NCI-H510A treated with DMSO at 0.1 percent for 48 hours (cell line): ENCODE results near the gene FIG4.
A peak's percentile ranks its signal among the peaks of the same experiment; 100 is the strongest.
"Not testable (repeated sequence)": the region's sequence is repeated elsewhere in the genome, so short reads cannot be mapped to it uniquely, and the experiment has no call there.

ENCODE experiments used
- DNase-seq: peaks from one replicate; lab custom pipeline; 2025; lab: John Stamatoyannopoulos, UW

Gene FIG4

DNA sequence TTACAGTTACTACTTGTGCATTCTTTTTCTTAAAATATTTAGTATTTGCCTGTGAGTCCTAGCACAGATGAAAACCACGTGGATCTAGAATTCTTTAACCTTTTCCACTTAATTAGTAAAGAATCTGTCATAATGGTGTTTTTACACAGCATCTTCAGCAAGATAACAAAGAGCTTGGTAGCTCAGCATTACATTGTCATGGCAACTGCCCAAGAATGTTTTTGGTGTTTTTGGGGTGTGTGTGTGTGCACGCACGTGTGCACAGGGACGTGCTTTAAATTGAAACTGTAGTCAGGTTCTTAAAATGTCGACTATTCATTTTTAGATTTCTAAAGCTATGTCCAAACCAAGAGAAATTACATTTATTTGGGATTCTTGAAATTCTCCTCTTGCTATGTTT, 108.0 kb downstream of the FIG4 start:
- no peak for DNase-seq

DNA sequence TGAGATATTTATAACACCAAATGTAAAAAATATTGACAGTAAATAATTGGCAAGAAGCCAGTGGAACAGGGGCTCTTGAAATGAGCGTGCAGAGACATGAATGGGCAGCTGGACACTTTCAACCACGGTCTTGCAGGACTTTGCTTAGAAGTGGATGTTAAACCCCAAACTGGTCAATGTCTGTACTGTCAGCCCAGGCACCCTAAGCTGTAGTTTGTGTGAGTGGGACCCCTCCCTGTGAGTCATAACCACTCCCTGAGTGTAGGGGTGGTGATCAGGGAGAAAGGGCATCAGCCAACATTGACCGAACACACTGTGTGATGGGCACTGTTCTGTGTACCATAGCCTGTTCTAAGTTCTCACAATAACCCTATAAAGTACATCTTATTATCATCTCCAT, 108.6 kb downstream of the FIG4 start:
- no peak for DNase-seq

DNA sequence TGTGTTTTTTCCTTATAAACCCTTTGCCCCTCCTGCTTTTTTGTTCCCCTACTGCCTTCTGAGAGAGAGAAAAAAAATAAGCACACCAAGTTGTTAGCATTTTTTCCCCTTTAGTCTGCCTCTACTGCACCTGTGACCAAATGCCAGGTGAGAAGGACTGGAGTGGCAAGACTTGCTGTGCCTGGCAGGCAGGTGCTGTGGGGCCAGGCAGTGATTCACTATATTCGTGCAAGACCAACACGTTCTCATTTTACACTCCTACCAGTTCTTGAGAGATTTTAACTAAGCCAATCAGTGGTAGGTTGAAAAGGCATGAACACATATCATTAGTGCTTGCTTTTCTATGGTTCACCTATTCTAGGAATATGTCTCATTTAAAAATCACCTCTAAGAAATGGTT, 109.7 kb downstream of the FIG4 start:
- DNase-seq, result peak; percentile 32

DNA sequence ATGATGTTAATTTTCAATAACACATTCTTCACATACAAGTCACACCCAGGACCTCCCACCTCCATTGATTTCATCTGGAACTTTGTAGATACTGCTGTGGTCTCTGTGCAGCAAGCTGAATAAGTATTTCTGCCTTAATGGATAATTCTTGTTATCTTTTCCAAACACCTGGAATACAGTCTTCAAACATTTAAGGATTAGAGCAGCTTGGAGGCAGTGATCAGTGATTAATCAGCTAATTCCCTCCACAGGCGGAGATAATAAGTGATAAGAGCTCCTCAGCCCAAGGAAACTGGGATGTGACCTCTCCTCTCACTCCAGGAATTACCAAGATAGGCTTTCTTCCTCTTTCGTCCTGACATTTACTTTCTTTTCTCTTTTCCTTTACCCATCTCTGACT, 110.7 kb downstream of the FIG4 start:
- no peak for DNase-seq

DNA sequence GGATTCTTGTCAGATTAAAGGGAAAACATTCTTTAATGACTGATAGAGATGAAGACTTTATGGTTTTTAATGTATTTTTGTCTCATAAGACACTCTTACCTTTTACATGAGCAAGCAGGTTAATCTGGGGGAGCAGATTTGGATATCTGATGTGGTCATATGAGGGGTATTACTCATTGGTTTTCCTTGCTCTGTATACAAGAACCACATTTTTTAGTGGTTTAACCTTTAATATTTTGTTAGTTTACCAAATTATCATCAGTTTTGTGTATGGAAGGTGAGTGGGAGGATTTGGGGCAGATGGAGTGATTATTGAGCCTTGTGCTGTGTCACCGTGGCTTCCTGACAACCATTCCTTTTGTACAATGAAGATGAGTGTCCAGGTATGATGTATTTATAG, 112.9 kb downstream of the FIG4 start:
- DNase-seq, result no peak

DNA sequence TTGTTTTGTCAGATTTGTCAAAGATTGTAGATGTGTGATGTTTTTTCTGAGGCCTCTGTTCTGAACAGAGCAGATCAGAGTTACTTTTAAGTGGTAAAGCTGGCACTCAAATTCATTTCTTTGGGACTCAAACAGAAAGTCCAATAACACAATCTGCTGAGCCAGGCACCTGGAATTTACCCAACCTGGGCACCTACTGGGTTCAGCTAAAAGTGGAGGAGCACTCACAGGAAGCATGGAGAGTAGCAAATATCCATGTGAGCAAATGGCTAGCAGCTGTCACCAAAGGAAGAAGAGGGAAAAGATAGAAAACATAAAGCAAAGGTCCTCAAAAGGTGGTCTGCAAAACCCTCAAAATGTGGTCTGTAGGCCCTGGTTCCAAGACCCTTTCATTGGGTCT, 116.8 kb downstream of the FIG4 start:
- DNase-seq, result no peak

DNA sequence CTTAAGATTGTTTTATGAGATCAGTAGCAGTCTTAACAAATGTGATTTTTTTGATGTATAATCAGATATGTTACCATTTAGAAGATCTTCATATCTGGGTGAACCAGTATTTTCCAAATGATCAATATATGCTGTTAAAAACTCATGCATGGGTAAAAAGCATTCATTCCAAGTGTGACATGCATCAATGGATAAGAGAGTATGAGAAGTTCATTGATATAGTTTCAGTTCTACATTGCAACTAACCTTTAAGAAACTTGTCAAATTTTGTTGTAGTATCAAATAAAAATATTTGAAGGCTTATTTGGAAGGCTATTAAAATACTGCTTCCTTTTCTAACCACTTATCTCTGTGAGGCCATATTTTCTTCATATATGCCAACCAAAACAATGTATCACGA, 117.7 kb downstream of the FIG4 start:
- no peak for DNase-seq

DNA sequence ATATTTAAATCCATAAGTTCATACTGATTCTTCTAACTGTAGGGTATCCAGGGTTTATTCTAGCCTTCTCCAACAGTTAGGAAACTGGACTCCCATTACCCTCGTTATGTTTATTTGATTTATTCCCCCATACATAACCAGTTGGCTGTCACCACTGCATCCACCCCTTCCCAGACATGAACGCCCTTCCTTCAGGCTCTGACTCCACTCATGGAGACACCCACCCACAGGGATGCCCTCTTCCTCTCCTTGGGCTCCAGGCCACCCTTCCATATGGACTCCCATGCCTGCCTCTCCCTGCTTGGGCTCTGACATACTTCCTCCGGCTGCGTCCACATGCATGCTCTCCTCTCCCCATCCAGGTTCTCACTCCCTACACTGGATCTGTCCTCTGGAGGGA, 124.0 kb downstream of the FIG4 start:
- DNase-seq, result no peak

DNA sequence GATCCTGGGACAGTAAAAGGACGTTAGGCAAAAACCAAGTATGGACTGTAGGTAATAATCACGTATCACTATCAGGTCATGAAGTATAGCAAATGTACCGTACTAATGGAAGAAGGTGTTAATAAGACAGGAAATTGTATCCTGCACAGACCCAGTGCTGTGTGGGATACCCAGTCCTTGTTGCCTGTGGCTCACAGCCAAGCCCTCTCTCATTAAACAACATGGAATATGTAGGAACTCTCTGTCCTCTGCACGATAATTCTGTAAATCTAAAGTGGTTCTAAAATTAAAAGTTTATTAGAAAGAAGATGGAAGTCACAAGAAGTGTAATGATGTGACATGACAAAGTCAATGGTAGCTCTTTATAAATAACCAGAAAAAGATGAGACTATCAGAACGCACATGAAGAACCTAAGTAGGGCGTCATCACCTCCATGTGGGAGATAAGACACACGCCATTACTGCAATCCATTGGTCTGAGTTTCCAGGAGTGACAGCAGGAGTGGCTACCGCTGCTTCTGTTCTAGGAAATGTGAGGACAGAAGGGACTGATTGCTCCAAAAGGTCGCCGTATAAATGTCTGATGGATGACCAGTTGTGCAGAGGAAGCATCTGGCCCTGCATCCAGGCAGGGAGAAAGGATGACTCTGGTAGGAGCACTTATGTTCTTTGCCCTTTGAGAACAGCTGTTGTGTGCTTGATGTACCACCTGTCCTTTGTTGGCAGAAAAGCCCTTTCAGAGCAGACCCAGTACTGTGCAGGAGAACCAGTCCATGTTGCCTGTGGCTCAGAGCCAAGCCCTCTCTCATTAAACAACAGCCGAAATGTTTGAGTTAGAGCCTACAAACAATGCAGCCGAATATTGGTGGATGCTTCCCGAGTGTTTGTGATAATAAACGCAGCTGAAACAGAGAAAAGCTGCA, 125.6 kb downstream of the FIG4 start:
- DNase-seq, result peak; percentile 63

DNA sequence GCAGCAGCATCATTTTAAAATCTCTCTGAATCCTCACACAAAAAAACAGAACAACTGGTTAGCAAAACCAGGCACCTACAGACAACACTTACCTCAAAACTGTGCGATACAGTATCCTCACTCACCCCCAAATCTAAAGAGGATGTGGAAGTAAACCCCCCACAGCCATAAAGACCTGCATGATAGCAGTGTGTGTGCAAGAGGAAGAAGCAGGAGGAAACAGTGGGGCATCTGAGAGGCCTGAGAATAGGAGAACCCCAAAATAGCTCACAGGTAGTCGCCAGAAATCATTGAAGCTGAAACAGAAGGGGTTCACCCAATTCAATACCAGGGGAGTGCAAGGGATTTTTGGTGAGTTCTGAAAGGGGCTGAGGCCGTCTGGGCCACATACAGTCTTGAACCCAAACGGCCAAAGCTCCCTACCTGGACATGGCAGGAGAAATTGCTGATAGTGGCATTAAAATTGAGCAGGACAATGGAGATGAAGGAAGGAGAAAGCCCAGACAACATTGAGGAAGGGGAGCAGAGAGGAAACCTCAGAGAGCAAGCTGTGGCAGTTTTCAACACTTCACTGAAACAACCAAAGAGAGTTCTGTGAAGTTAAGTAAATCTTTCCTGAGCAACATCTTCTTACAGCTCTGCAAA, 129.7 kb downstream of the FIG4 start:
- DNase-seq, result no peak

DNA sequence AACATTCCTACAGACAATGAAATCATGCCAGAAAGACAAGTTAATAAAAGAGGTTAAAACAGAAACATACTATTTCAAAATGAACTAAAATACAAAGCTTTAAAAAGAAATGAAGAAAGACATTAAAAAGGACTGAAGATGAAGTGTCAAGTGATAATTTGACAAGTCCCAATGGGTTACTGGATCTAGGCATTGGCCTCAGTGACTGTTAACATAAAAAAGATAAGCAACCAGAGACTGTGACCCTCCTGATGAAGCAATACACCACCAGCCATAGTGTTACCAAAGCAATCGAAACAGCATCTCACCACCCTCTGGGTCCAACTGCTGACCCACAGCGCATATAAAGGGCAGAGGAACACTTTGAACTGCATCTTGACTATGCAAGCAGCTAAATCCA, 130.3 kb downstream of the FIG4 start:
- no peak for DNase-seq

DNA sequence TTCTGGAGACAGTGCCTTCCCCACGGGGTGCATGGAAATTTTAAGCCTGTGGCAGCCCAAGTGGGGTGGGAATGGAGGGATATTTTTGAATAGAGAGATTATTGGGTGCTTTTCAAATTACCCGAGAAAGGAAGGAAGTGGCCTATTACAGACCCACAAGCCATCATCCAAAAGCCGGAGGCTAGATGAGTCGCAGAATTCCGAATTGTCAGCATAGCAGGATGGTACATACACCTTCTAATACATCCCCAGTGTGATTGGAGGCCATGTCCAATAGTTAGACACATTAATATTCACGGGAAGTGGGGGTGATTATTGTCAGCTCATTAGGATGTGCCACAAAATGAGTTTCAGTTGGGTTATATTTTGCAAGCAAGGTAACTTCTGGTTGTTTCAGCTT, 133.0 kb downstream of the FIG4 start:
- DNase-seq, result no peak

DNA sequence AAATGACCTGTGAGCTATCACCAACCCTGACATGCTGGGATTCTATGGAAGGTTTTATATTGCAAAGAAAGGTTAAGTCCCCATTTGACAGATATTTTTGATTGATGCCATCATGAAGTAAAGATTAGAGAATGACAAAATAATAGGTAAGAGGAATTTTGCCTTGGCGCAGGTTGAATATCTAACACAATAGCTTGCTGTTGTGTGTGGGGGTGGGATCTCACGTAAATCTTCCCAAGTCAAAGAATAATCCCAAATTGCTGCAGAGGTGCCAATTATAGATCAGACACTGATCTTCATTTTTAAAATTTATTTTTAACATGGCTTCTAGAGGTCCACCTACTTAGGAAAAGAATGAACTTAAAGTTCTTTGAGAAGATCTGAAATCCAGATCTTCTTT, 135.5 kb downstream of the FIG4 start:
- DNase-seq, result no peak

DNA sequence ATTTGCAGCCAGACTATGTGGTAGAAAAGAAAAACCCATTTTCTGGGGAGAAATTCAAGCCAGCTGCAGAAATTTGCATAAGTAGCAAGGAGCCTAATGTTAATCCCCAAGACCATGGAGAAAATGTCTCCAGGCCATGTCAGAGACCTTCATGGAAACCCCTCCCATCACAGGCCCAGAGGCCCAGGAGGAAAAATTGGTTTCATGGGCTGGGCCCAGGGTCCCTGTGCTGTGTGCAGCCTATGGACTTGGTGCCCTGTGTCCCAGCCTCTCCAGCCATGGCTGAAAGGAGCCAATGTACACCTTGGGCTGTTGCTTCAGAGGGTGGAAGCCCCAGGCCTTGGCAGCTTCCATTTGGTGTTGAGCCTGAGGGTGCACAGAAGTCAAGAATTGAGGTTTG, 140.3 kb downstream of the FIG4 start:
- DNase-seq, result not testable (repeated sequence)

DNA sequence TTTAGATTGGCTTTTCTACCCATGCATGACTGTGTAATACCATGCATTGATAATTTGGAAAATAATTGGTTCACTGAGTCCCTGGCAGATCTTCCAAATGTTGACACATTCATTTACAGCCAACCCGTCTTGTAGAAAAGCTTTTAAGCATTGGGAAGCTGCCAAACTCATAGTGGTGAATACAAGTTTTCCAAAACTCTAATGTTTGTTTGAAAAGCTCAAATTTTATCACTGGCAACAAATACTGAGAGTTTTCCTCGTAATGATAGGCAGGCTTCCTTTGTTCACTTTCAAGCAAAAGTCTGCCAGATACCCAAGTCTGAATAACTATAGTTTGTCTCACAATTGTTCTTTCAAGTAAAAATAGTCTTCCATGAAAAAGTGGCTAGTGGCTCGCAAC, 143.0 kb downstream of the FIG4 start:
- no peak for DNase-seq

DNA sequence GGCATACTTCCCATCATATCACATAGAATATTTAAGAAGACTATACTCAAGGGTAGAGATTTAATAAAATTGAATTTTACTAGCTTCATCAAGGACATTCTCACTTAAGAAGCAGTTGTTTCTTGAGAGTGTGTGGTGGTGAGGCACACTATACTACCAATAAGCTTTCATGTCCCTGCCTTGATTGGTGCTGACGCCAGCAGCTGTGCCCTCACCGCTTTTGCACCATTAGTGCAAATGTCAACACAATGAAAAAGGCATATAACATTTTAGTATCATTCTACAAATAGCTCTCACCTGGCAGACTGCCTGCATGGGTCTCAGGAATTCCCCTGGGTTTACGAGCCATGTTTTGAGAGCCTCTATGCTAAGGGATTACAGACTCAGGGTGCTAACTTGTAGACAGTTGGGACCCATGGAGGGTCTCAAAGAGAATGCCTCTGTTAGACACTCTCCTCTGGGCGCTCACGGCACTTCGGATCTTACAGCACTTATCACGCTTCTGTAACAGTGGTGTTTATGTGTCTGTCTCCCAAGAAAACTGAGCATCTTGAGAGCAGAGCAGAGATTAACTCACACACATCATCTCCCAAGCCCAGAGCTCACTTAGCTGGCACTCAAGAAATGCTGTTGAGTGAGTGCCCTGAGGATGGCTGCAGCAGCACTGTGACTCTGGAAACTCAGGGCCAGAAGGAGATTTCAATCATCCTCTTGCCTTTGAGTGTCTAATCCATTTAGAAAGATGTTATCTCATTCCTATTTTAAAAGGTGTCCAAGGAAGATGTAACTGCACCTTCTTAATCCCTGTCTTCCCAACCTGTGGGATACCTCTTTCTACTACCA, 143.7 kb downstream of the FIG4 start:
- no peak for DNase-seq

DNA sequence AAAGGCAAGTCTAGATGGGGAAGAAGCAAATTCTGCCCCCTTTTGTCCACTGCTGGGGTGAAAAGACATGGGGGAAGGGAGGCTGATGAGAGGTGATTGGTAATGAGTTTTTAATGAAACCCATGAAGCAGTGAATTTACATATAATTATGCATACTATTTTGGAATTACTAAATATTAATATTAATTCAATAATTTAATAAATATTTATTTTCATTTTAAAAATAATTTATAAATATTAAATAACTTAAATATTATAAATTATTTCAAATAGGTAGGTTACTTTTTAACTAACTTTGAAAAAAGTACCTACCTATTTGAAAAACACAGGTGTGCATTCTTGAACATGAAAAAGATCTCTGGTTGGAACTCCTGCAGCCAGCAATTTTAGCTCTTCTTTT, 148.9 kb downstream of the FIG4 start:
- DNase-seq, result no peak

DNA sequence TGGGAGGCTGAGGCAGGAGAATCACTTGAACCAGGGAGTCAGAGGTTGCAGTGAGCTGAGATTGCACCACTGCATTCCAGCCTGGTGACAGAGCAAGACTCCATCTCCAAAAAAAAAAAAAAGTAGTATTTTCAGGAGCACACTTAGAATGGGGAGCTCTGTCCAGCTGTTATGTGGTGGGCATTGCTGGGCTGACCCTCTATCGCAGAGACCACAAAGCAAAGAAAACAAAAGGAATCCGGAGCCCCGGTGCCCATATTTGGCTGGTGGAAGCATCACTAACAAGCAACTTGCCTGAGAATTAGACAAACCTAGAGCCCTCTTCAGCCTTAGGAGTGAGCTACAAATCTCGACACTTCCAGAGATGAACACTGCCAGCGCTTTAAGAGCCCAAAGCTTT, 149.7 kb downstream of the FIG4 start:
- DNase-seq, result no peak

DNA sequence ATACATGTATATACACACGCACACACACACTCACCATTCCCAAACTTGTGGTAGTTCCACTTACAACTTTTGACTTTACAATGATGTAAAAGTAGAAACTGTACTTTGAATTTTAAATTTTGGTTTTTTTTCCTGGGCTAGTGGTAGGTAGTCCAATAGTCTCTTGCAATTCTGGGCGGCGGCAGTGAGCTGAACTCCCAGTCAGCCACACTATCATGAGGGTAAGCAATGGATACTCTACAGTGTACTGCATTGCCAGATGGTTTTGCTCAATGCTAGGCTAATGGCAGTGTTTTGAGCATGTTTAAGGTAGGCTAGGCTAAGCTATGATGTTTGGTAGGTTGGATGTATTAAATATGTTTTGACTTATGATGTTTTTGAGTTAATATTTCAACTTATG, 150.8 kb downstream of the FIG4 start:
- no peak for DNase-seq

DNA sequence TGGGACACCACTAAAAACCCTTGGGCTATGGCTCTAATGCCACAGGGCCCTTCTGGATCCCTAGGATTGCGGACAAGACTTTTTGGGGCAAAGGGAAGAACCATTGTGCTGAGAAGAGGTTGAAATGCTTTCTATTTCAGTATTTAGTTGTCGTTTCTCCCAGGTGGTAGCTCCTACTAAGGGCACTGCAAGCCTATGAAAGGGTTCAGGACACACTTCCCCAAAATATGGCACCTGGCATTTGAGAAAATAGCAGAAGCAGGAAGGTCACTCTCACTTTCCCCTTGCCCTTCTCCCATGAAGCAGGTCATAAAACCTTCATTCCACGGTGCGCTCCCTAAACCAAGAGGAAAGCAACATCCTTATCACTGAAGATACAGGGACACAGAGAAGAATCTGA, 161.6 kb downstream of the FIG4 start:
- no peak for DNase-seq

DNA sequence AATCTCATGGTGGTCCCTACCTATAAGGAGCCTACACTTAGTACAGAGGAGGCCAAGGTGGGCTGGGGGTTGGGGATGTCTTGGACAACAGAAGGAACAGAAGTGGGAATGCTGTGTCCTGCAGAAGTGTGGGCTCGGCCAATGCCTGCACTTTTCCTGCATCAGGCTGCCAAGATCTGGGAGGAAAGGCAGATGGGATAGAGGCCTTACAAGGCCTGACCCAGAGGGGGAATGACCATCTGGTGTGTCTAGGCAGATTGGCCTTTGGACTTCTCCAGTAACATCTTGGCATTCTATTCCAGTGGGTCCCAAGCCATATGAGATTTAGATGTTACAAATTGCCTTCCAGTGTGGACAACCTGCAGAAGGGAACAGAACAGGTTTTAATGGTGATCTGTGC, 162.3 kb downstream of the FIG4 start:
- no peak for DNase-seq

DNA sequence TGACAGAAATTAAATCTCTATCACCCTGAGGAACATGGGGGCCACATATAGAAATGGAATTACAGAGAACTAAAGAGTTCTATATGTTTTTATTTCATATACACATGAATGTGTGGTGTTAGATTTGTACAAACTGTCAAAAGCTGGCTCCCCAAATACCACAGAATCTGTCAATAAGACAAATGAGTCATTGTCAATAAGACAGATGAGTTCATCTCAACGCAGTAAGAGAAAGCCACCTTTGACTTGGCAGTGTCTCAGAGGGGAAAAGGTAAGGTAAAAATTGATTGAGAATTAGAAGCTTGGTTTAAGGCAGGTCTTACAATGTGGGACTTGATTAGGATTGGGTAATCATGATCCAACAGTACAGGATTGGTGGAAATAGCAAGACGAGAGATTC, 162.9 kb downstream of the FIG4 start:
- DNase-seq, result no peak
